Thymus (tissue), 11 donors: ENCODE measurements around the gene ANAPC2. TPM values are rescaled to one million over a fixed set of nuclear protein-coding genes. Genes with fewer than 3 reads are reported as not detected.

ENCODE experiments used
- DNase-seq, 9 donors: peaks; one replicate each; pipeline ENCODE4 v3.0.0-alpha.2; 2013; ENCODE audit warnings: low spot score in 9 of 9, low read depth in 6 of 9, missing footprints in 1 of 9
- H3K27ac ChIP-seq, 2 donors: one replicate each; pipeline ENCODE4 v1.5.1; 2013; ENCODE audit warnings: control low read depth in 1 of 2, low read depth in 1 of 2, low read length in 1 of 2, mild to moderate bottlenecking in 1 of 2, moderate library complexity in 1 of 2
- H3K27me3 ChIP-seq, 2 donors: one replicate each; pipeline ENCODE4 v1.5.1; 2013; ENCODE audit warnings: low read length in 1 of 2; ENCODE audit not compliant: control insufficient read depth in 2 of 2, insufficient read depth in 1 of 2
- H3K36me3 ChIP-seq, 2 donors: one replicate each; pipeline ENCODE4 v1.5.1; 2013; ENCODE audit warnings: low read length in 1 of 2, mild to moderate bottlenecking in 1 of 2, moderate library complexity in 1 of 2; ENCODE audit not compliant: control insufficient read depth in 2 of 2, insufficient read depth in 2 of 2
- H3K4me1 ChIP-seq, 2 donors: one replicate each; pipeline ENCODE4 v1.5.1; 2013; ENCODE audit warnings: low read length in 2 of 2; ENCODE audit not compliant: control insufficient read depth in 2 of 2, insufficient read depth in 2 of 2
- H3K4me3 ChIP-seq, 2 donors: one replicate each; pipeline ENCODE4 v1.5.1; 2013; ENCODE audit warnings: low read length in 2 of 2, control low read depth in 1 of 2, mild to moderate bottlenecking in 1 of 2
- H3K9me3 ChIP-seq, 2 donors: one replicate each; pipeline ENCODE4 v1.5.1; 2013; ENCODE audit warnings: low read length in 1 of 2, mild to moderate bottlenecking in 1 of 2; ENCODE audit not compliant: control insufficient read depth in 2 of 2, insufficient read depth in 1 of 2
- WGBS: extraction: QIAGEN DNeasy Blood & Tissue Kit; methylation state at CpG from one replicate; pipeline ENCODE4 v1.1.7; 2013; 5-methylcytosine and 5-hydroxymethylcytosine counted together
- polyA plus RNA-seq: library from polyadenylated mRNA; stranded (reverse); fragments of 200-250 nt; gene quantifications from one replicate; pipeline ENCODE4 v1.2.3, GENCODE V29; 2013
- total RNA-seq: library from RNA; stranded (reverse); fragments of 120-200 nt; gene quantifications from one replicate; pipeline ENCODE4 v1.2.4, GENCODE V29; 2013
- donor health status: healthy.

ANAPC2 gene
- total and polyA plus RNA-seq, 2 donors, result 19.1 to 69.4 TPM

- H3K36me3 ChIP-seq, result peaks cover 58 to 76% of the 10 kb centered on the region in 2 donors
- H3K9me3 ChIP-seq, result no peaks in the 10 kb centered on the region
- H3K4me1 ChIP-seq, result peaks cover 10 to 18% of the 10 kb centered on the region in 2 donors
- no peak overlapping the region for H3K27ac ChIP-seq
- H3K4me3 ChIP-seq, result no peak overlapping the region
- peaks cover 0 to 12% of the 10 kb centered on the region in 2 donors for H3K27me3 ChIP-seq
- DNase-seq, result no peak
- WGBS, result 98% methylated on average over 17 of the region's 17 CpGs
Observed at GRCh38 chr9:137179761-137180160, 8.6 kb downstream of the ANAPC2 start.

DNA sequence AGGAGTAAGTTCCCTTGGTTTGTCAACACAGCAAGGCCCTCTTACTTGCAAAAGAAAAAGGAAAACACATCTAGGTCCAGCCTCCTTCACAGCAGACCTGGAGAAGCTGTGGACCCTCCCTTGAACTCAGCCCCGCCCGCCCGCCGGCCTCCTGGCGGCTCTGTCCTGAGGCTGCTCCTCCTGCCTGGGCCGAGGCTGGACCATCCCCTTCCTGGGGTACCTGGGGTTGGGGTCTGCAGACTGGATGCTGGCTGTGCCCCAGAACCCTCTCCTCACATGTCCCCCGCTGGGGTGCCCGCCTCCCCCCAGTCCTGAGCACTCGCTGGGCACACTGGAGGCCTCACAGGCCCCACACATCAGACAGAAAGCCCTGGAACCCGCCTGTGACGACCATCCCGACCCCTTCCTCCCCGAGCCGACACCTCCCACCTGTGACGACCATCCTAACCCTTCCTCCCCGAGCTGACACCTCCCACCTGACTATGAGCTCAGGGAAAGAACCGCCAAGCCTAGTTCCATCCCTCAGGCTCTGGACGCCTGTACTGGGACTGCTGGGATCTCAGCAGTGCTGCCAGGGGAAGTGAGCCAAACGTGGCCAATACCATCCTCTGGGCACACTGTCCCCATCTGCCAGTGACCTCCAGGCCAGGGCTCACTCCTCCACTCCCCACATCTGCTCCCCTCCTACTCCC is 9.3 kb downstream of the ANAPC2 start:
- peaks cover 0 to 17% of the 10 kb centered on the region in 2 donors for H3K27me3 ChIP-seq
- WGBS, result 98% methylated on average over 19 of the region's 19 CpGs
- H3K36me3 ChIP-seq, result peaks cover 53 to 69% of the 10 kb centered on the region in 2 donors
- H3K27ac ChIP-seq, result no peak overlapping the region
- no peak overlapping the region for H3K4me3 ChIP-seq
- H3K9me3 ChIP-seq, result no peaks in the 10 kb centered on the region
- peaks cover 15 to 23% of the 10 kb centered on the region in 2 donors for H3K4me1 ChIP-seq
- no peak for DNase-seq

- 97% methylated on average over 23 of the region's 23 CpGs for WGBS
- H3K9me3 ChIP-seq, result no peaks in the 10 kb centered on the region
- H3K27me3 ChIP-seq, result peaks cover 0 to 24% of the 10 kb centered on the region in 2 donors
- no peak for DNase-seq
- H3K4me1 ChIP-seq, result peaks cover 22 to 31% of the 10 kb centered on the region in 2 donors
- H3K4me3 ChIP-seq, result no peak overlapping the region
- peaks cover 48 to 62% of the 10 kb centered on the region in 2 donors for H3K36me3 ChIP-seq
- no peak overlapping the region for H3K27ac ChIP-seq
Observed at GRCh38 chr9:137178201-137178938, 10.0 kb downstream of the ANAPC2 start.

- H3K27me3 ChIP-seq, result peaks cover 0 to 43% of the 10 kb centered on the region in 2 donors
Observed at GRCh38 chr9:137176302-137177182, 11.8 kb downstream of the ANAPC2 start.

DNA sequence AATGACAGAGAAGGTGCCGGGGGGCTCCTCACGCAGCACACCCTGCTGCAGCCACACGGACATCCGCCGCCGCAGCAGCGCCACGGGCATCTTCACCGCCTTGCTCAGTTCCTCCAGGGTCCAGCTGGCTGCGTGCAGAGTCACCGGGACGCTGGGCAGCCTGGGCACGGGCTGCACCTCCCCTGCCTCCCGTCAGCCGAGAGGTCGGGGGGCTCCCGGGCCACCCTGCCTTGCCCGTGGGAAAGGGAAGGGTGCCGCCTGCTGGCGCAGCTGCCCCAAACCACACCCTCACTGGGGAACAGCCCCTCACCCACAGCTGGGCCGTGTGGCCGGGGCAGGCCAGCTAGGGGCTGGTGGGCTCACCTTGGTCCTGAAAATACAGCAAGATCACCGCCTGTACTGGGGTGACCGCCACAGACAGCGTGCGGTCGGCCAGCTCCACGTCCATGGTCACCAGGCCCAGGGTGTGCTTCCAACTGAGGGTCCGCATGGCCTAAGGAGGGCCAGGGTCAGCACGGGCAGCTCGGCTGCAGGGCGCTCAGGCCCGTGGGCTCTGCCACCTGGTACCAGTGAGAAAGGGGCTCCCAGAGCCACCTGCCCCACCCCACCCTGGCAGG is 12.9 kb downstream of the ANAPC2 start:
- H3K9me3 ChIP-seq, result no peaks in the 10 kb centered on the region
- peaks cover 8 to 53% of the 10 kb centered on the region in 2 donors for H3K27me3 ChIP-seq
- peak in 3 of 9 donors; percentile 39 to 62 (median 46) for DNase-seq
- peaks cover 23 to 36% of the 10 kb centered on the region in 2 donors for H3K36me3 ChIP-seq
- WGBS, result 56% methylated on average over 33 of the region's 33 CpGs
- H3K4me1 ChIP-seq, result peaks cover 38 to 50% of the 10 kb centered on the region in 2 donors
- H3K4me3 ChIP-seq, result peak overlapping the region in 1 of 2 donors; percentile 19
- H3K27ac ChIP-seq, result no peak overlapping the region

More at GRCh38 chr9:137176302-137177182, 11.8 kb downstream of the ANAPC2 start:
- peak in 1 of 9 donors; percentile 54 for DNase-seq
- 70% methylated on average over 17 of the region's 17 CpGs for WGBS
- Histone ChIP-seq H3K27ac (no peak overlapping the region), H3K36me3 (peaks cover 34 to 47% of the 10 kb centered on the region in 2 donors), H3K4me1 (peaks cover 38 to 48% of the 10 kb centered on the region in 2 donors), H3K9me3 (no peaks in the 10 kb centered on the region), H3K4me3 (no peak overlapping the region)

DNA sequence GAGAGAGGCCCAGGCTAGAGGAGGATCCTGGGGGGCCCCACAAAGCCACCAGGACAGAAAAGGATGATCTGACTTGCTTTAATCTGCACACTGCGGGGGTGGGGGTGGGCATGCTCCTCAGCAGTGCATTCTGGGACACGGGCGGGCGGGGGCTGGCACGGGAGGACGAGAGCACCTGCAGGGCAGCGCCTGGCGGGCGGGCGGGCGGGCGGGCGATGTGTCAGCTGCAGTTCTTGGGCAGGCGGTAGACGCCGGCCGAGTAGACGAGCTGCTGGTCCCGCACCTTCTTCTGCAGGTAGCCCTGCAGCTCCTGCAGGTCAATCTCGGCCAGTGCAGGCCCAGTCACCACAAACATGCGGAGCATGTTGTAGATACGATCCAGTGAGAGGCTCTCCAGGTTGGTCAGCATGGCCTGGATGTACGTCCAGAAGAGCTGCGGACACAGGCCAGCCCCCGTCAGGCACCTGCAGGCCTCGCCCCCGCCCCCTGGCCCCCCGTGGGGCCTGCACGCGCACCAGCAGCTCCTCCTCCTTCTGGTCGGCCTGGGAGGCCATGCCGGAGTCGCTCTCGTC is 13.6 kb downstream of the ANAPC2 start:
- H3K36me3 ChIP-seq, result peaks cover 17 to 30% of the 10 kb centered on the region in 2 donors
- H3K27me3 ChIP-seq, result peaks cover 14 to 60% of the 10 kb centered on the region in 2 donors
- H3K4me3 ChIP-seq, result peak overlapping the region in 1 of 2 donors; percentile 19
- no peaks in the 10 kb centered on the region for H3K9me3 ChIP-seq
- H3K27ac ChIP-seq, result peak overlapping the region in 1 of 2 donors; percentile 51
- peak in 5 of 9 donors; percentile 34 to 78 (median 57) for DNase-seq
- peaks cover 38 to 55% of the 10 kb centered on the region in 2 donors for H3K4me1 ChIP-seq
- WGBS, result 31% methylated on average over 34 of the region's 34 CpGs

DNA sequence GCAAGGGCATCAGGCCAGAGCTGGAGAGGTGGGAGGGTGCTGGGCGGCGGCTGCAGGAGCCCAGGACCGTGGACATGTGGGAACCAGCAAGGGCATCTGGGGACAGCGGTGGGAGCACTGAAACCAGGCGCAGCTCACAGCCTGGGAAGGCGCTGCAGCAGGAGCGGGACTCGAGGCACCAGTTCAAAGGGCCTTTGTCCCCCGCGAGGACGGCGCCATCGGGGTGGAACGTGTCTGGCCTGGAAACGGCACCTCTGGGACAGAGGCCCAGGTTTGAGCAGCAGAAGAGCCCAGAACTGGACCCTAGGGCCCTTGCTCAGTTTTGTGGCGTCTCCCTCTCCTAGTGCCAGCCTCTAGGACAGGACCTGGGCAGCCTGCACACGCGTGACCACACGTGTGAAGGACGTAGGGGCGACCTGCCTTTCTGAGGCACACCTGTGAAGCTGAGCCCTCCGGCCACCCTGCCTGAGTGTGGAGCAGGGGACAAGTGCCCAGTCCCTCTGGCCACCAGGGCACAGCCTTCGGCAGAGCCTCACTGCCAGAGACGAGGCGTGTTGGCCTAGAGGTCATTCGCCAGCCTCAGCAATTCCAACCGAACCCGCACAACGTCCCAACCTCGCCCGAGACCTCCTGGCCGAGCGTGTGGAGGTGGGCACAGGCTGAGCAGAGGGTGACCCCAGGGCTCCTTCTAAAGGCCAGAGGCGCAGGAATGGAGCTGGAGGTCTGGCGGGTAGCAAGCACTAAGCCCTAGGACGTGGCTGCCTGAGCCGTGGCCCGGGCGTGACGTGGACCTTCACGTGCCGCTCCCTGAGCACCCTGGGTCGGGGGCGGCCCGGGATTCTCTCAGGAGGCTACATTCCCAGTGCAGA is 14.3 kb downstream of the ANAPC2 start:
- 84% methylated on average over 45 of the region's 45 CpGs for WGBS
- peaks cover 41 to 55% of the 10 kb centered on the region in 2 donors for H3K4me1 ChIP-seq
- peaks cover 9 to 22% of the 10 kb centered on the region in 2 donors for H3K36me3 ChIP-seq
- no peak overlapping the region for H3K4me3 ChIP-seq
- H3K27me3 ChIP-seq, result peaks cover 22 to 68% of the 10 kb centered on the region in 2 donors
- DNase-seq, result no peak
- H3K27ac ChIP-seq, result peak overlapping the region in 1 of 2 donors; percentile 51
- H3K9me3 ChIP-seq, result no peaks in the 10 kb centered on the region
